ENCODE results near the gene TACR1.

Gene TACR1

GRCh38 chr2:75045526-75046050, 153.7 kb downstream of the TACR1 start:
- no peak for DNase-seq

GRCh38 chr2:75044291-75044690, 155.0 kb downstream of the TACR1 start:
- DNase-seq = no peak

GRCh38 chr2:75042823-75043222, 156.5 kb downstream of the TACR1 start:
- DNase-seq = no peak

DNA sequence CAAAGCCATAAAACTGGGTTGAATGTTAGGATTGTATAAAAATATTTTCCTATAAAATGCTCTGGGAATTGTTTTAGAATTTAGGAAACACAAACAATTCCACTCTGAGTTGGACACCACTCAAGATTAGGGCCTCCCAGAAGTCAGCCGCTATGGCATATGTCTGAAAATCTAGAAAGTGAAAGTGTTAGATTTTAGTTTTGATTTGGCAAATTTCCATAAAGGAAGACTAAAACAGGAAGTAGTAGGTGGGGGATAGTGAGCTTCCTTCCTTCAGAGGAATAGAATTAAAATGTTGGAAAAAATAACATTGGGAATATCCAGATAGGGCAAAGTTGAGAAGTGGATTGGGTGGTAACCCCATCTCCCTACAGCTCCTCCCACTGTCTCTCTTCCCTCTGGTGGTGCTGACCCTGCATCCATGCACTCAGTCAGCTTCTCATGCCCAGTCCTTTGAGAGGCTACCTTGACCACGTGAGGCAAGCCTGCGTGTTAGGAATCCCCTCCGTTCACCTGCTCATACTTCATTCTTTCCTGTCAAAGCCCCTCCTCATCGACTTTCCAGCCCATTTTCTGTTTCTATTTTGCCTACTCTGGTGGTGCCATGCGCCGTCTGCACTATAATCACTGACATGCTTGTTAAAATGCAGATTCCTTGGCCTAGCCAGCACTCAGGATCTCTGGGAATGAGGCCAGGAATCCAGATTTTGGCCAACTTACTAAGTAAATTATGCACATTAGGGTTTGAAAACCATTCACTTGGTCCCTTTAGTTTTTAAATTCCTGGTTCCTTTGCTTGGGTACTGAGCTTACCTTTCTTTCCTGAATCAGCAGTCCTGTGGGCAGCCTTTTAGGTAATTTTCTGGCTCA, 157.4 kb downstream of the TACR1 start:
- no peak for DNase-seq

- DNase-seq = no peak
These were observed 158.1 kb downstream of the TACR1 start for GRCh38 chr2:75041226-75041625.

DNA sequence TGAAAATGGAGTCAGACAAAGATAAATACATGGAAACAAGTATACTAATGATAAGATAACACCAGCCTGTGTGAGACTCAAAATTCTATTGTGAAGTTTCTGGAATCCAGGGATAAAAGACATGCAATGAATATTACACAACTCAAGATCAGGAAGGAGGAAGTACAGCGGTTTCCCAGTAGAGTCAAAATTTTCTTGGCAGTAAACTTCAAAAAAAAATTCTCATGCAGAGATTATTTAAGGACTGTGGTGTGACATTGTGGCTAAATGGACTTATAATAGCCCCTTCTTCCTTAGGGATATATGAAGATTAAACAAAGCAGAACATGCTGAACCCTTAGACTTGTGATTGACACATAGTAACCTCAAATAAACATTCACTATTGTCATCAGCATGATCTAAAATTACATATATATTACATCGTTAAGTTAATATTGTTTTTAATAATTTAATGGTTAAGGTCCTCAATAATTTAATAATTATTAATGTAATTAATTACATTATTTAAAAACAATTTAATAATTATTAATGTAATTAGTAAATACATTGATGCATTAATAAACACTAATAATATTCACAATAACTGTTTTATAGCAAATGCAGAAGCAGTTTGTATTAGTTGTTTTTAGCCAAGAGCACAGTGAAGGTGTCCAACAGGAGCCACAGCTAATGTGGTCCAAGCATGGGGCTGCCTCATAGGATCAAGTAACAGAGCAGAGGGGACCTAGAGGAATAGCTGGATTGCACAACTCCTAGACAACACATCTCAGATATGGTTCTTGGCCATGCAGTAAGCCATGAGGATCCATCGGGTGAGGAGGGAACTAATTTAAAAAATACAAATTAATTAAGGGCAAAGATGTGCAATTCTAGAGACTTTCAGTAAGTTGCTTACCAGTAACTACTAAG, 163.6 kb downstream of the TACR1 start:
- no peak for DNase-seq

DNA sequence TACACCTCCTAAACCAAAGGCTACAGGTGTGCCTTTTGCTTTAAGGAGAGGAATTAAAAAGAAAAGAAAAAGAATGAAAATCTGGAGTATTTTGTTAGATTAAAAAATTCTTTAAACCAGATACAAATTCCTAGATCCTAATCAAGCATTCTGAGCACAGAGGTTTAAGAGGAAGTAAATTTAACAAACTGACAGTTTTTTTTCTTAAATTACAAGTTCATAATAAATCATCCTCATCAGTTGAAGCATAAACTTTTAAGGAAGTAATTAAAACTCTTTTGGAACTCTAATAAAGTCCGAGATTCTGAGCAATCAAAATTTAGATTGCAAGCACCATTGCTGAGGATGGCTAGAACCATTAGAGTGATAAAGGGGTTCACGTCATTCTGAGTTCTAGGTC, 165.8 kb downstream of the TACR1 start:
- no peak for DNase-seq

GRCh38 chr2:75031906-75032803, 167.2 kb downstream of the TACR1 start:
- no peak for DNase-seq

- no peak for DNase-seq
These were observed 168.1 kb downstream of the TACR1 start for GRCh38 chr2:75031171-75031570.

GRCh38 chr2:75030218-75031009, 168.9 kb downstream of the TACR1 start:
- no peak for DNase-seq

- no peak for DNase-seq
These were observed 171.4 kb downstream of the TACR1 start for GRCh38 chr2:75027886-75028285.

DNA sequence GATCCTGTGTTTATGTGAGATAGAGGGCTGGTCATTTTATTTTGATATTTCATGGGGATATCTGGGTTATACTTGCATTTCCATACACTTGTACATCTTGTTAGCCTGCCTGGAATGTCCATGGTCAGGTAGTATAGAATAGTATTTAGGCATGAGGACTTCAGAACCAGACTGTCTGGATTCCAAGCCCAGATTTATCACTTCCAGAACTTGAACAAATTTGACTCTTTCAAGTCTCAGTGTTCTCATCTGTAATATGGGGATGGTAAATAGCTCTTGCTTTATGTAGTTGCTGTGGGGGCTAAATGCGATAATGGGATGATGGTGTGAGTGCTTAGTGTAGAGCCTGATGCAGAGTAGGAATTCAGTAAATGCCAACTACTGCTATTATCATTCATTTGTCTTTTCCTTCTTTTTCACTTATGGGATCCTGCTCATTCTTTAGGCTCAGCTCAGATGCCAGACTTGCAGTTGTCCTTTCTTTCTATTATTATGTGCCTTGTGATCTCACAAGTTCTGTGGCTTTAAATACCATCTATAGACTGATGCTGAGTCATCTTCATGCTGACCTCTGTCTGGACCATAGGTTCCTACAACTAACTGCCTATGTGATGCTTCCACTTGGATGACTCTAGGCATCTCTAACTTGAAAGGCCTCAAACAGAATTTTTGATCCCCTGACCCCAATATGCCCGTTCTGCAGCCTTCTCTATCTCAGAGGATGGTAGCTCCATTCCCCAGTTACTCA, 173.5 kb downstream of the TACR1 start:
- DNase-seq = no peak

GRCh38 chr2:75025216-75025615, 174.1 kb downstream of the TACR1 start:
- DNase-seq = no peak

DNA sequence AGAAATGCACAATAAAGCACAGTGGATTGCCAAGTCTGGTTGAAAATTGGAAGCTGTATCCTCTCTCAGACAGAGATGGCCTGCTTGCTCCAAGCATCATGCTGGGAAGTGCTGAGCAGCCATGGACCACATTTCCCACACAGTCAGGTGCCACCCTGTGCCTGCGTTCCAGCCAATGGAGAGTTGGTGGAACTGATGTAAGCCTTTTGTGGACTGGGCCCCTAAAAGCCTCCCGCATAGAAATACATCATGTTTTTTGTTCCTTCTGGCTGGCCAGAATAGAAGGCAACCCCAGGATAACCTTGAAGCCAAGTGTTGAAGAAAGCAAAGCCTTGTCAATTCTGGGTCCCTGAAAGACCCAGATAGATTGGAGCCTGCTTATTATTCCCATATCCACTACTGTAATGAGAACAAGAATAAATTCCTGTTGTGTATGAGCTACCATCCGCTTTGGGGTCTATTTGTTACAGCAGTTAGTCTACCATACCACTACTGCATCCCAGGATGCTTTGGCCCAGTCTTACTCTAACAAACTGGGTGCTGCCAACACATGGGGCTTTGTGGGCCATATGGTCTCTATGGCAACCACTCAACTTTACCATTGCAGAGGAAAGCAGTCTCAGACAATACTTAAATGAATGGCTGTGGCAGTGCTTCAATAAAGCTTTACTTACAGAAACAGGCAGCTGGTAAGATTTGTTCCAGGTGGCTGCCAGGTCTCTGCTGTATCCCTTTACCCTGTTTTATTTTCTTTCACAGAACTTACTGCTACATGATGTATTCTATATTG, 175.5 kb downstream of the TACR1 start:
- no peak for DNase-seq

DNA sequence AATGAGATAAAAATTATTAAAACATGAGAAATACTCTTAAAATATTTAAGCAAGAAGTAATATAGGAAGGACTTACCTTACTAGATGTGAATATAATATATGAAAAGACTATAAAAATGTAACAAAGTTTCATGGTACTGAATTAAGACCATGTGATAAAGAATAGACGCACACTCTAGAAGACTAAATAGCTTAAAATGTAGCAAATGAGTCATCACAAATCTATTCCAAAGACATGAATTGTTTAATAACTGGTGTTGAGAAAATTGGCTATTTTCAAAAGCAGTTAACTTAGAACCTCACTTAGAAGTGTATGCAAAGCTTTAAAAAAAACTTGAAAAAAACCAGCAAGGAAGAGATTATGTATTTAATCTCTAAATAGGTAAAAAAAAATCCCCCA, 176.8 kb downstream of the TACR1 start:
- DNase-seq = no peak

- DNase-seq = no peak
These were observed 177.6 kb downstream of the TACR1 start for GRCh38 chr2:75021672-75022071.

- DNase-seq = no peak
These were observed 178.8 kb downstream of the TACR1 start for GRCh38 chr2:75020476-75020875.

DNA sequence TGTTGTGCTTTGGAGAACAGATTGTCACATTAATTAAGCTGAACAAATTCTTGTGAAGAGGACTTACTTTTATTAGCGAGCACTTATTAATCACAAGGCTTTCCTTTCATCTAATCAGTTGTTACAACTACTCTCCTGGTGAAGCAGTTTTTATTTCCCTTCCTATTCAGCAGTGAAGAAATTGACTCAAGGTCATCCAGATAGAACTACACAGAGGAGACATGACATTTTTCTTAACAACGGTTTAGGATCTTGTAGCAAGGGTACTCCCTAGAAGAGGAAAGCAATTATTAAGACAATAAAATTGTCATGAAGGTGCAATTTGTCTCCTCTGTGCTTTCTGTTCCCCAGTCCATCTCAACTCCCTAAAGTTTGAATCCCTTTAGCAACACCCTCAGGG, 179.5 kb downstream of the TACR1 start:
- DNase-seq = no peak

DNA sequence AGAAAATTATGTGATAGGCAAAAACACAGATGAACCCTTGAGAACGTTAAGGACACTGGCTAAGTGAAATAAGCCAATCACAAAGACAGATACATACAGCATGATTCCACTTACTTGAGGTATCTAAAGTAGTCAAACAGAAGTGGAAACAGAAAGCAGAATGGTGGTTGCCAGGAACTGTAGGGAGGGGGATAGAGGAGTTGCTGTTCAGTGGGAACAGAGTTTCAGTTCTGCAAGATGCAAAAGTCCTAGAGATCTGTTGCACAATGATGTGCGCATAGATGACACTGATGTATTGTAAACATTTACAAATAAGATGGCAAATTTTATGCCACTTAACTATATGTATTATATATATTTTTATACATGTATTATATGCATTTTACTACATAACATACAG, 181.2 kb downstream of the TACR1 start:
- no peak for DNase-seq

DNA sequence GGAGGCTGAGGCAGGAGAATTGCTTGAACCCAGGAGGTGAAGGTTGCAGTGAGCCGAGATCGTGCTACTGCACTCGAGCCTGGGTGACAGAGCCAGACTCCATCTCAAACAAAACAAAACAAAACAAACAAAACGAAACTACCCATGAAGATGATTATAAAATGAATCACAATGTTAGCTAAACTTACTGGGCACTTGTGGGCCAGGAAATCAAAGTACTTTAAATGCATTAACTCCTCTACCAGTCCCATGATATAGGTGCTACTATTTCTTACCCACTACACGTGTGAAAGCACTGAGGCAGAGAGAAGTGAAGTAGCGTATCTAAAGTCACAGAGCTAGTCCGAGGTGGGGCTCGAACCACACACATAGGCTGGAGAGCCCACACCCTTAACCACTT, 187.2 kb downstream of the TACR1 start:
- no peak for DNase-seq
